22Rv1 (cell line): ENCODE data around the gene RERE.

Source experiments
- CTCF ChIP-seq: fragments of 450-650 bp; IDR thresholded peaks from 2 replicates; pipeline ENCODE4 v1.5.1; 2017; ENCODE audit warnings: mild to moderate bottlenecking
- ZFX ChIP-seq: fragments of 450-650 bp; IDR thresholded peaks from 2 replicates; pipeline ENCODE4 v1.6.1; 2017; ENCODE audit warnings: antibody characterized with exemption, borderline replicate concordance

- no peak for TF ChIP-seq CTCF
- no peak for TF ChIP-seq ZFX
Measured at GRCh38 chr1:8410791-8411190, 406.6 kb downstream of the RERE start.
